GM12878 (cell line): ENCODE measurements around the gene RFPL2. TPM values are rescaled to one million over a fixed set of nuclear protein-coding genes. Genes with fewer than 3 reads are reported as not detected.

Experiments
- ATAC-seq: fragments of 200-7000 bp; cut with Tn5 transposase; 3 replicates; pipeline ENCODE4 v1.9.1; 2020; ENCODE audit warnings: mild to moderate bottlenecking, moderate library complexity
- BruUV-seq: library from RNA; stranded (reverse); fragments of 400-500 nt; replicated peaks from 2 replicates; lab custom pipeline; 2021; lab: Mats Ljungman, UMichigan
- CTCF ChIA-PET: fragments of 300-600 bp; sonication (Branson Sonifier 250); formaldehyde crosslinking; extraction: SDS; loops from one replicate; lab custom pipeline; 2021; ENCODE audit warnings: inconsistent platforms; lab: Yijun Ruan, JAX
- POLR2A ChIA-PET: fragments of 350-600 bp; formaldehyde crosslinking; extraction: SDS; loops from one replicate; lab custom pipeline; 2021; ENCODE audit warnings: inconsistent platforms; lab: Charles Lee
- RAD21 ChIA-PET: fragments of 300-600 bp; sonication (Branson Sonifier 250); formaldehyde crosslinking; loops from one replicate; lab custom pipeline; 2023; ENCODE audit warnings: antibody characterized with exemption; ENCODE audit not compliant: unreplicated experiment; lab: Charles Lee
- SMC1A ChIA-PET: fragments of 300-600 bp; sonication (Branson Sonifier 250); formaldehyde crosslinking; loops from one replicate; lab custom pipeline; 2023; ENCODE audit not compliant: unreplicated experiment, uncharacterized antibody; lab: Charles Lee
- DNase-seq: peaks from one replicate; pipeline ENCODE4 v3.0.0-alpha.2; 2011; ENCODE audit warnings: low read depth, low spot score
- FAIRE-seq: peaks from 3 replicates; lab custom pipeline; 2011; peaks lifted over from hg19 to GRCh38; lab: Jason Lieb, UNC
- H2AFZ ChIP-seq: 2 replicates; pipeline ENCODE4 v1.6.0; 2011; ENCODE audit warnings: low read depth, low read length, control low read depth; ENCODE audit not compliant: control insufficient read depth
- H3K27ac ChIP-seq: 2 replicates; pipeline ENCODE4 v1.5.1; 2011; ENCODE audit warnings: control low read depth; ENCODE audit not compliant: control insufficient read depth, insufficient read depth
- H3K27me3 ChIP-seq, 2 experiments: replicated peaks in 1 of 2; 2 replicates each; pipeline versions ENCODE4 v1.6.0 to v1.6.1; 2011; ENCODE audit warnings: low read length in 1 of 2; ENCODE audit not compliant: control insufficient read depth in 2 of 2, insufficient read depth in 2 of 2
- H3K36me3 ChIP-seq, 2 experiments: 2 replicates each; pipeline ENCODE4 v1.5.1; 2011; ENCODE audit warnings: low read length in 1 of 2; ENCODE audit not compliant: control insufficient read depth in 2 of 2, insufficient read depth in 2 of 2
- H3K4me1 ChIP-seq: 2 replicates; pipeline ENCODE4 v1.6.1; 2011; ENCODE audit warnings: mild to moderate bottlenecking, low read length, moderate library complexity, mixed read lengths; ENCODE audit not compliant: control insufficient read depth, insufficient read depth
- H3K4me2 ChIP-seq: 2 replicates; pipeline ENCODE4 v1.6.0; 2011; ENCODE audit warnings: control low read depth; ENCODE audit not compliant: control insufficient read depth, insufficient read depth
- H3K4me3 ChIP-seq: fragments of 200-600 bp; sonication (generic); 2 replicates; pipeline ENCODE4 v1.5.1; 2016
- H3K79me2 ChIP-seq: 2 replicates; pipeline ENCODE4 v1.6.0; 2011; ENCODE audit warnings: low read length; ENCODE audit not compliant: control insufficient read depth, insufficient read depth
- H3K9ac ChIP-seq: 2 replicates; pipeline ENCODE4 v1.8.0; 2011; ENCODE audit warnings: low read length, control low read depth, mixed read lengths; ENCODE audit not compliant: control insufficient read depth, insufficient read depth
- H3K9me3 ChIP-seq: replicated peaks from 3 replicates; pipeline ENCODE4 v1.5.1; 2011; ENCODE audit warnings: mild to moderate bottlenecking, low read length; ENCODE audit not compliant: control insufficient read depth, insufficient read depth
- H4K20me1 ChIP-seq: 2 replicates; pipeline ENCODE4 v1.6.0; 2011; ENCODE audit not compliant: control insufficient read depth, insufficient read depth
- ATF7 ChIP-seq: fragments of 450-650 bp; IDR thresholded peaks from 2 replicates; pipeline ENCODE4 v1.6.1; 2016; ENCODE audit warnings: low read depth, mild to moderate bottlenecking
- CHD1 ChIP-seq: IDR thresholded peaks from 2 replicates; pipeline ENCODE4 v1.6.1; 2012; ENCODE audit warnings: low read depth, low read length, improper control_type of control experiment
- ETV6 ChIP-seq, 2 experiments: fragments of 450-650 bp in 1 of 2; IDR thresholded peaks in 1 of 2; conservative IDR thresholded peaks in 1 of 2; 2 replicates each; pipeline ENCODE4 v1.6.1; 2014; ENCODE audit warnings: antibody characterized with exemption in 1 of 2, borderline replicate concordance in 1 of 2, low read depth in 1 of 2, mild to moderate bottlenecking in 1 of 2, moderate library complexity in 1 of 2
- FOS ChIP-seq: IDR thresholded peaks from 3 replicates; pipeline ENCODE4 v1.6.1; 2011; ENCODE audit warnings: borderline replicate concordance; ENCODE audit not compliant: insufficient read length; ENCODE audit errors: extremely low read depth
- GATAD2B ChIP-seq: fragments of 450-650 bp; conservative IDR thresholded peaks from 2 replicates; pipeline ENCODE4 v1.6.1; 2017; ENCODE audit warnings: low read depth, mild to moderate bottlenecking, moderate library complexity
- NFIC ChIP-seq: IDR thresholded peaks from 2 replicates; pipeline ENCODE4 v1.6.1; 2012; ENCODE audit warnings: low read depth, mild to moderate bottlenecking, inconsistent platforms, low read length, moderate library complexity
- SP1 ChIP-seq: IDR thresholded peaks from one replicate; pipeline ENCODE4 v1.6.1; 2011; ENCODE audit warnings: low read depth, low read length
- SREBF2 ChIP-seq: IDR thresholded peaks from 2 replicates; pipeline ENCODE4 v1.6.1; 2012; ENCODE audit warnings: mild to moderate bottlenecking, low read length
- SRF ChIP-seq, 2 experiments: IDR thresholded peaks; 2 replicates each; pipeline ENCODE4 v1.6.1; 2011; ENCODE audit warnings: low read depth in 2 of 2, low read length in 2 of 2, mild to moderate bottlenecking in 1 of 2, moderate library complexity in 1 of 2
- STAT1 ChIP-seq: fragments of 450-650 bp; conservative IDR thresholded peaks from 2 replicates; pipeline ENCODE4 v1.6.1; 2014; ENCODE audit warnings: antibody characterized with exemption, mild to moderate bottlenecking
- ZNF217 ChIP-seq: fragments of 450-650 bp; IDR thresholded peaks from 2 replicates; pipeline ENCODE4 v1.6.1; 2017; ENCODE audit warnings: antibody characterized with exemption, mild to moderate bottlenecking
- WGBS: methylation state at CpG from one replicate; pipeline ENCODE4 v1.1.6; 2016; ENCODE audit warnings: low lambda C conversion rate; ENCODE audit not compliant: insufficient replicate concordance, insufficient coverage; ENCODE audit errors: missing lambda C conversion rate; 5-methylcytosine and 5-hydroxymethylcytosine counted together
- in situ Hi-C: fragments of 300-500 bp; cut with MboI; formaldehyde crosslinking; loops from 9 replicates; pipeline ENCODE4 v1.14.3; 2018; ENCODE audit warnings: mixed read lengths
- intact Hi-C: fragments of 100-400 bp; cut with micrococcal nuclease; formaldehyde crosslinking; loops from one replicate; pipeline ENCODE4 v1.14.2; 2022; ENCODE audit not compliant: unreplicated experiment
- polyA plus RNA-seq, 11 experiments: library from polyadenylated mRNA; depleted of rRNA in 4 of 11; unstranded in 6 of 11; stranded (reverse) in 5 of 11; fragments of >200 nt; fragmentation: Nextera tagmentation in 4 of 11; fragmentation: Illumina TruSeq in 1 of 11; extraction: Ambion mirVana in 4 of 11; extraction: Trizol in 1 of 11; gene quantifications; 1 replicate in 1 of 11; 2 replicates in 10 of 11; pipeline versions ENCODE4 v1.2.1 to v1.2.3, GENCODE V29; 2011 to 2016; ENCODE audit warnings: inconsistent platforms in 2 of 11, missing spikeins in 2 of 11, low read depth in 1 of 11
- total RNA-seq, 4 experiments: library from RNA; depleted of rRNA in 3 of 4; stranded (reverse); fragments of >200 nt in 3 of 4; fragmentation: Illumina TruSeq in 1 of 4; extraction: Trizol in 1 of 4; gene quantifications; 2 replicates each; pipeline versions ENCODE4 v1.2.1 to v1.2.3, GENCODE V29; 2013 to 2021
- TF ChIP-seq, protein P1 (sequence below): fragments of 450-650 bp; IDR thresholded peaks from 2 replicates; pipeline ENCODE4 v1.6.1; 2017; ENCODE audit warnings: borderline replicate concordance
- TF ChIP-seq, protein P2 (sequence below): fragments of 450-650 bp; IDR thresholded peaks from 2 replicates; pipeline ENCODE4 v1.6.1; 2014; ENCODE audit warnings: mild to moderate bottlenecking
- TF ChIP-seq, protein P3 (sequence below): IDR thresholded peaks from 2 replicates; pipeline ENCODE4 v1.6.1; 2012; ENCODE audit warnings: low read depth, low read length, improper control_type of control experiment
- TF ChIP-seq, protein P4 (sequence below): fragments of 450-650 bp; IDR thresholded peaks from 2 replicates; pipeline ENCODE4 v1.6.1; 2017; ENCODE audit warnings: mild to moderate bottlenecking, moderate library complexity

Gene RFPL2
- total and polyA plus RNA-seq, 10 of the 15 experiments (the other 5 are each of a cell fraction or from before 2014, with no cell fraction given): not detected

DNA sequence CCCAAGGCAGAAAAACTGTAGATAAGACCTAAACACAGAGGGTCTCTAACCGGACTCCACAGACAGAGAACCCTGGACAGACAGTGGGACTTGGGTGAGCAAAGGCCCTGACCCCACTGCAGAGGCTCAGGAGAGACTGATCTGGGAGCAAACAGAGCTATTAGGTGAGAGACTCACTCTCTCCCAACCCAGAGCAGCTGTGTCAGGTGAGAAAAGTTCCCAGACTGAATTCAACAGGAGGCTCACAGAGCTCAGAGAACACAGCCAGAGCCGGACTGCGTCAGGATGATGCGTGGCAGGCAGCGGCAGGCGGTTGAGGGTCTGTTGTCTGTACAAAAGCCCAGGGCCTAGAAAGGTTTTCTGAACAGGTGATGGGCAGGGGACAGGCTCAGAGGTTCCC is 5.5 kb downstream of the RFPL2 start:
- ChIA-PET CTCF (no interaction called here), POLR2A (no interaction called here), RAD21 (no interaction called here), SMC1A (no interaction called here)
- no peak for FAIRE-seq
- 57% methylated on average over 6 of the region's 6 CpGs for WGBS
- no TSS peak for BruUV-seq
- Histone ChIP-seq H3K9me3 (no peaks in the 10 kb centered on the region), H3K27me3 (peaks cover 0 to 4% of the 10 kb centered on the region in 2 experiments; a peak in 2 of 4 replicates), H2AFZ (no peak overlapping the region), H4K20me1 (no peaks in the 10 kb centered on the region), H3K4me3 (no peak overlapping the region), H3K9ac (no peak overlapping the region), H3K79me2 (no peaks in the 10 kb centered on the region), H3K36me3 (no peaks in the 10 kb centered on the region), H3K27ac (no peak overlapping the region), H3K4me1 (no peaks in the 10 kb centered on the region), H3K4me2 (no peak overlapping the region)
- ATAC-seq: no peak
- in situ Hi-C loops (no loop called here), intact Hi-C loops (no loop called here)
- no peak for TF ChIP-seq CHD1
- TF ChIP-seq, protein P1, sequence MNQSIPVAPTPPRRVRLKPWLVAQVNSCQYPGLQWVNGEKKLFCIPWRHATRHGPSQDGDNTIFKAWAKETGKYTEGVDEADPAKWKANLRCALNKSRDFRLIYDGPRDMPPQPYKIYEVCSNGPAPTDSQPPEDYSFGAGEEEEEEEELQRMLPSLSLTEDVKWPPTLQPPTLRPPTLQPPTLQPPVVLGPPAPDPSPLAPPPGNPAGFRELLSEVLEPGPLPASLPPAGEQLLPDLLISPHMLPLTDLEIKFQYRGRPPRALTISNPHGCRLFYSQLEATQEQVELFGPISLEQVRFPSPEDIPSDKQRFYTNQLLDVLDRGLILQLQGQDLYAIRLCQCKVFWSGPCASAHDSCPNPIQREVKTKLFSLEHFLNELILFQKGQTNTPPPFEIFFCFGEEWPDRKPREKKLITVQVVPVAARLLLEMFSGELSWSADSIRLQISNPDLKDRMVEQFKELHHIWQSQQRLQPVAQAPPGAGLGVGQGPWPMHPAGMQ: no peak
- no peak for TF ChIP-seq ATF7
- no peak for TF ChIP-seq NFIC
- TF ChIP-seq, protein P2, sequence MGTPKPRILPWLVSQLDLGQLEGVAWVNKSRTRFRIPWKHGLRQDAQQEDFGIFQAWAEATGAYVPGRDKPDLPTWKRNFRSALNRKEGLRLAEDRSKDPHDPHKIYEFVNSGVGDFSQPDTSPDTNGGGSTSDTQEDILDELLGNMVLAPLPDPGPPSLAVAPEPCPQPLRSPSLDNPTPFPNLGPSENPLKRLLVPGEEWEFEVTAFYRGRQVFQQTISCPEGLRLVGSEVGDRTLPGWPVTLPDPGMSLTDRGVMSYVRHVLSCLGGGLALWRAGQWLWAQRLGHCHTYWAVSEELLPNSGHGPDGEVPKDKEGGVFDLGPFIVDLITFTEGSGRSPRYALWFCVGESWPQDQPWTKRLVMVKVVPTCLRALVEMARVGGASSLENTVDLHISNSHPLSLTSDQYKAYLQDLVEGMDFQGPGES: no peak
- no peak for TF ChIP-seq FOS
- TF ChIP-seq GATAD2B: no peak
- no peak for TF ChIP-seq SP1
- TF ChIP-seq, protein P3, sequence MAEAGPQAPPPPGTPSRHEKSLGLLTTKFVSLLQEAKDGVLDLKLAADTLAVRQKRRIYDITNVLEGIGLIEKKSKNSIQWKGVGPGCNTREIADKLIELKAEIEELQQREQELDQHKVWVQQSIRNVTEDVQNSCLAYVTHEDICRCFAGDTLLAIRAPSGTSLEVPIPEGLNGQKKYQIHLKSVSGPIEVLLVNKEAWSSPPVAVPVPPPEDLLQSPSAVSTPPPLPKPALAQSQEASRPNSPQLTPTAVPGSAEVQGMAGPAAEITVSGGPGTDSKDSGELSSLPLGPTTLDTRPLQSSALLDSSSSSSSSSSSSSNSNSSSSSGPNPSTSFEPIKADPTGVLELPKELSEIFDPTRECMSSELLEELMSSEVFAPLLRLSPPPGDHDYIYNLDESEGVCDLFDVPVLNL: no peak
- TF ChIP-seq SREBF2: no peak
- TF ChIP-seq, protein P4, sequence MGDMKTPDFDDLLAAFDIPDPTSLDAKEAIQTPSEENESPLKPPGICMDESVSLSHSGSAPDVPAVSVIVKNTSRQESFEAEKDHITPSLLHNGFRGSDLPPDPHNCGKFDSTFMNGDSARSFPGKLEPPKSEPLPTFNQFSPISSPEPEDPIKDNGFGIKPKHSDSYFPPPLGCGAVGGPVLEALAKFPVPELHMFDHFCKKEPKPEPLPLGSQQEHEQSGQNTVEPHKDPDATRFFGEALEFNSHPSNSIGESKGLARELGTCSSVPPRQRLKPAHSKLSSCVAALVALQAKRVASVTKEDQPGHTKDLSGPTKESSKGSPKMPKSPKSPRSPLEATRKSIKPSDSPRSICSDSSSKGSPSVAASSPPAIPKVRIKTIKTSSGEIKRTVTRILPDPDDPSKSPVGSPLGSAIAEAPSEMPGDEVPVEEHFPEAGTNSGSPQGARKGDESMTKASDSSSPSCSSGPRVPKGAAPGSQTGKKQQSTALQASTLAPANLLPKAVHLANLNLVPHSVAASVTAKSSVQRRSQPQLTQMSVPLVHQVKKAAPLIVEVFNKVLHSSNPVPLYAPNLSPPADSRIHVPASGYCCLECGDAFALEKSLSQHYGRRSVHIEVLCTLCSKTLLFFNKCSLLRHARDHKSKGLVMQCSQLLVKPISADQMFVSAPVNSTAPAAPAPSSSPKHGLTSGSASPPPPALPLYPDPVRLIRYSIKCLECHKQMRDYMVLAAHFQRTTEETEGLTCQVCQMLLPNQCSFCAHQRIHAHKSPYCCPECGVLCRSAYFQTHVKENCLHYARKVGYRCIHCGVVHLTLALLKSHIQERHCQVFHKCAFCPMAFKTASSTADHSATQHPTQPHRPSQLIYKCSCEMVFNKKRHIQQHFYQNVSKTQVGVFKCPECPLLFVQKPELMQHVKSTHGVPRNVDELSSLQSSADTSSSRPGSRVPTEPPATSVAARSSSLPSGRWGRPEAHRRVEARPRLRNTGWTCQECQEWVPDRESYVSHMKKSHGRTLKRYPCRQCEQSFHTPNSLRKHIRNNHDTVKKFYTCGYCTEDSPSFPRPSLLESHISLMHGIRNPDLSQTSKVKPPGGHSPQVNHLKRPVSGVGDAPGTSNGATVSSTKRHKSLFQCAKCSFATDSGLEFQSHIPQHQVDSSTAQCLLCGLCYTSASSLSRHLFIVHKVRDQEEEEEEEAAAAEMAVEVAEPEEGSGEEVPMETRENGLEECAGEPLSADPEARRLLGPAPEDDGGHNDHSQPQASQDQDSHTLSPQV: no peak
- TF ChIP-seq ZNF217: no peak
- no peak for TF ChIP-seq ETV6 (conservative IDR thresholded peaks at IDR 0.05 in 1 of 2, IDR thresholded peaks at IDR 0.05 in 1 of 2; ENCODE audit: borderline replicate concordance in 1 of 2, low read depth in 1 of 2)
- TF ChIP-seq SRF (IDR thresholded peaks at IDR 0.05; ENCODE audit: low read depth in 2 of 2, low read length in 2 of 2): no peak
- no peak for TF ChIP-seq STAT1
- DNase-seq: no peak
